SW480 (cell line): ENCODE results near the gene DRAM1.

Experiments used
- DNase-seq: peaks from one replicate; pipeline ENCODE4 v3.0.0-alpha.2; 2016; ENCODE audit warnings: low spot score

Gene DRAM1

DNA sequence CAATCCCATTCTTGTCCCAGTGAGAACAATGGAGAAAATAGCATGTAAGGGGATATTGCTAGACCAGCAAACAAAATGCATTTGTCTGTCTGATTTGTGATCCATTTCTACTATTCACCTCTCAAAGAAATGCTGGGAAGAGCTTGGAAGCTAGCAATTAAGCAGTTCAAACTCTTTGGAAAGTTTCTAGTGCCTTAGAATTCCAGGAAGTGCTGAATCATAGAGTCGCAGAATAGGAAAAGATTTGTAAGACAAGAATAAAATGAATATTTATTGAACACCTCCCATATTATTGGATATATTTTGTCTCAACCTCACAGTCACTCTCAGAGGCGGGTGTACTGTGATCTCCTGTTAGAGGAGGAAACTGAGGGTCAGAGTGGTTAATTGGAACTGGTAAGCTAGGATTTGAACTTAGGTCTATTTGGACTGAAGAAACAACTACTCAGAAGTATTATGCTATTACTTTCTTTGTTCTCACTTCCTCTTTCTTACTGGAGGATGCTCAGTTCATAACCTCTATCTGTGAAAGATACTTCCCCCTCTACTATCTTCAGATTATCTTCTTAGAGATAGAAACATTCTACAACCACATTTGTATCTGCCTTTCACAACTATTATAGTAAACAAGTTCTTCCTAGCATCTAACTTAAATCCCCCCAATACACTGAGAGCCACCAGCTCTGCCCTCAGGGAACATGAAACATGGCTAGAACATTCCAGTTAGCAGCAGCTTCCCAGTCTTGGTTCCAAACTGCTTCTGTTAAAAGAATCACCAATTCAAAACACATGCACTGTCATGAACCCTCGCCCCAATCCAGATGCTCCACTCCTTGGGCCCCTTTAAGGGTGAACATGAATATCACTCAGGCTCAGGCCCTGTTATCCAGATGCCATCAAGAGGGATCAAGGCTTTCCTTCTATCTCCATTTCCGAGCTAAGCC is 64.2 kb downstream of the DRAM1 start:
- no peak for DNase-seq

DNA sequence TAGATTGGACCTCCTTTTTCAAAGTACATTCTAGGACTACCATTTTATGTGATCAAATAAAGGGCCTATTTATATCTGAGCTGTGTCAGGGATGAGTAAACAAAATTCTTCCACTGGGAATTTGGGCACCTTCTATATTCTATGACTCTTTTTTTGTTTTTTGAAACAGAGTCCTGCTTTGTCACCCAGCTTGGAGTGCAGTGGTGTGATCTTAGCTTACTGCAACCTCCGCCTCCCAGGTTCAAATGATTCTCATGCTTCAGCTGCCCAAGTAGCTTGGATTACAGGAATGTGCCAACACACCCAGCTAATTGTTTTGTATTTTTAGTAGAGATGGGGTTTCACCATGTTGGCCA is 64.8 kb downstream of the DRAM1 start:
- DNase-seq = no peak

DNA sequence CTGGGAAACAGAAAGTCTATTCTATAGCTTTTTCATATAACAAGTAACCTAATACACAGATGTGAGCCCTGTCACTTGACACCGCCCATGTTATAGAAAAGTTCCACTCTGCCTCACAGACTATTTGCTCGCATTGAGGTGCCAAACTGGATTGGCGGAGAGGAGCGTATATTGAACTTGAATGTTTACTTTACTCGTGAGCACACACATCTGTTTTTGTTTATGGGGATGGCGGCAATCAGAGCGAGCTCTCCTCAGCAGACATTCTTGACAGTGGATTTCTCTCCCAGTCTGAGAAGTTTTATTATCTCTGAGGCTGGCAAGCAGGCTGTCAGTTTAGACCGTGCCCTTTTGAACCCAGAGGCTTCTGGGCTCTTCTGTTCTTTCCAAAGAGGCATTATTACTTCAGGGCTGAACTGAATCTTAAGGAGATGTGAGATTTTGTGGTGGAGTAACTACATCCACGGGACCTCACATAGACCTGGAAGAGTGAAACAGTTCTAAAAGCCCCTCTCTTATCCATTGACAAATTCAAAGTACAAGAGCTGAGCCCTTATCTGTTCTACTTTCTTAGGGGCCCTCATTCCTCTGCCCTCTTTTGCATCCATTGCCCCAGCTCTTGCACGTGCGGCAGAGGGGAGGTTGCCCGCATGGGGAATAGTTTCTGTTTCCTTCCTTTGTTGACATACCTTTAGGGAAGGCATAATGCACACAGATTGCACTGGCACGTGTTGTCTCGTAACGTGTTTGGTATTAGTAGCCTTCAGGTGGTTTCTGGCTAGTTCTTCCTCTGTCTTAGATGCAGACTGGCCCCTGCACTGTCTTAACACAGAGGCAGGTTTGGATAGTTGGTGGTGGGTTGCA is 68.2 kb downstream of the DRAM1 start:
- no peak for DNase-seq

GRCh38 chr12:101946233-101946611 is 68.8 kb downstream of the DRAM1 start:
- DNase-seq = no peak

DNA sequence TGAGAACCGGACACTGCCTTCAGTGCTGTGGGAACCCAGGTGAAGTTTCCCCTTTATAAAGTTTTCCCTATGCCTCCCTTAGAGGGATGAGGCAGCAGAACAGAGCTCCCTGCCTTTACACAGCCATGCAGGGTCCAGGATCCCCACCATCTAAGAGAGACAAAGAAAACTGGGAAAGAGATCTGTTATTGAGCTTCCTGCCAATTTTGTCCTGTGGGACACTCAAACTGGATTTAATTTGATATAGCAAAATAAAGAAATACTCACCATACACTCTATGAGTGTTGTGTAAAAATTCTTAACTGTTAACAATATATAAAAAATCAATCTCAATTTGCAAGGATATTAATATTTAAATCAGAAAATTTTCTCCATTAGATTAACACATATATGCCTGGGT is 69.9 kb downstream of the DRAM1 start:
- DNase-seq = no peak

GRCh38 chr12:101948365-101948764 is 71.0 kb downstream of the DRAM1 start:
- no peak for DNase-seq

DNA sequence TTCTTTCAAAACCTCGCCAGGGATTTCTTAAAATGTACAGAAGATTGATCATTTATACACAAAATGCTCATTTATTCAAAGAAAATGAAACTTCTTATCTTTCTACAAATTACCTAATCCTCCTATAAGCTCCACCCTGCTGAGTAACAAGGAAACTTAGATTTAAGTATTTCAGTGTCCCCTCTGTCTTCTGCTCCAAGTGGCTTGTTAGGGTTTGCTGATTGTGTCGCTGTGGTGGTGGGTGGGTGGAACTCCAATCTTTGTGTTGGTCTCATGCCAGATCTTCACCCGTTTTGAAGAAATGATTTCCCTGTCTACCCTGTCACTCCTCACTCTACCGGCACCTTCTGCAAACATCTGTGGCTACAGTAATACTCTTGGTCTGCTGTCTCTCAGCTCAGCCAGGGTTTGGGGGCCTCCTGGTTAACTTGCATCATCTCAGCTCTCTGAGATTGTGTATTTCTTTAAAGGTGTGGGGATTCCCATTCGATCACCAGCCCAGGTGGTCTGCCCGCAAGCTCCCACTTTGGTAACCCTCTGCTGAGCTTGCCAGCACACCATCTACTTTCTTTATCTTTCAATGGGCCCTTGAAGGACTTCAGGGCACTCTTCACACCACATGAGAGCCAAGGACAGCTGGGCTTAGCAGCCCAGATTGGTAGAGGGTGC is 73.8 kb downstream of the DRAM1 start:
- DNase-seq = no peak

GRCh38 chr12:101954113-101954512 is 76.7 kb downstream of the DRAM1 start:
- DNase-seq = no peak

GRCh38 chr12:101954676-101955075 is 77.3 kb downstream of the DRAM1 start:
- DNase-seq = no peak

DNA sequence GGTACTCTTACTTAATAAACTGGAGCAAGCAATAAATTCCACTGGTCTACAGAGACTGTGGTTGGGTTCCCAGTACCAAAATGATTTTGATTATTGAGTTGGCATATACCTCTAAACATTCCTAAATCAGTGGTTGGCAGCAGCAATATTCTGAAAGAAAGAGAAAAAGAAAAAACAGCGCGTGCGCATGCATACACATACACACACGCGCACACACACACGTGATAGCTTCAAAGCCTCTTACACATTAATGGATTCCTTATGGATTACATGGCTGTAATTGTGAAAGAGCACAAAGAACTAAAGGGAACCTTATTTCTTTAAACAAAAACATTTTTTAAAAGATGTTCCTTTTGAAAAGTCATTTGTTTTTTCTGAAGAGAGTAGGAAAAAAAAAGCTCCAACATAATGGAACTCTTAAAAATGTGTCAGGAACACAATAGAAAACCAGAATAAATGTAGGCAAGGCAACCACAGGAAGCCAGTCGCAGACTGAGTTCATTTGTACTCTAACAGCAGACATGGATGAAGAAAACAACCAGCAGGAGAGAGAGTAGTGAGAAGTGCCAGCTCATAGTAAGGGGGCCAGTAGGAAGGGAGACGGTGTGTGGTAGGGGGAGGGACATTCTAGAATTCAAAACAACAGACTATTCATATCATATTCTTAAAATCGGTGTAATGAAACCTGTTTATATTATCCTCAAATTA is 80.0 kb downstream of the DRAM1 start:
- no peak for DNase-seq

DNA sequence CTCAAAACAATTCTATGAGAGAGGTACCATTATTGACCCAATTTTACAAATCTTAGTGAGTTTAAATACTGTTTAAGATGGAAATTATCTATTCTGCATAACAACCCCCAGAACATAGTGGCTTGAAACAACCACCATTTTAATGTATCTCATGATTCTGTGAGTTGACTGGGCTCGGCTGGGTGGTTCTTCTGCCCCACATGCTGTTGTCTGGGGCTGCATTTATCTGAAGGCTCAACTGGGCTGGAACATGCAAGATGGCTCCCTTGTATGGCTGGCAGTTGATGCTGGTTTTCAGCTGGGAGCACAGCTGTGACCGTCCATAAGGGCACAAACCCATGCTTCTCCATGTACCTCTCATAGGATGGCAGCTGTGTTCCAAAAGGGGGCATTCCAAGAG is 82.2 kb downstream of the DRAM1 start:
- no peak for DNase-seq

DNA sequence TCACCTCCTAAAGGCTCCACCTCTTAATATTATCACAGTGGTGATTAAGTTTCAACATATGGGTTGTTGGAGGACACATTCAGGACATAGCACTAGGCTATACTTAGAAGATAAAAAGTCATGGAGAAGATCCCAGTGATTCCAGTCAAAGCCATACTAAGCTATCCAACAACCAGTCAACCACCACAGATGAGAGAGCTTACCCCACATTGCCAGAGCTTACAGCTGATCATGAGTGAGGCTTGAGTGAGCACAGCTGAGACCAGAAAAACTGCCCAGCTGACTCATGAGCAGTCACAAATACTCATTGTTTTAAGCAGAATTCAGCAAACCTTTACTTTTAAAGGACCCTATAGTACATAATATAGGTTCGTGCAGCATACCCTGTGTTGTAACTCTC is 85.1 kb downstream of the DRAM1 start:
- no peak for DNase-seq

GRCh38 chr12:101963697-101964096 is 86.3 kb downstream of the DRAM1 start:
- no peak for DNase-seq

DNA sequence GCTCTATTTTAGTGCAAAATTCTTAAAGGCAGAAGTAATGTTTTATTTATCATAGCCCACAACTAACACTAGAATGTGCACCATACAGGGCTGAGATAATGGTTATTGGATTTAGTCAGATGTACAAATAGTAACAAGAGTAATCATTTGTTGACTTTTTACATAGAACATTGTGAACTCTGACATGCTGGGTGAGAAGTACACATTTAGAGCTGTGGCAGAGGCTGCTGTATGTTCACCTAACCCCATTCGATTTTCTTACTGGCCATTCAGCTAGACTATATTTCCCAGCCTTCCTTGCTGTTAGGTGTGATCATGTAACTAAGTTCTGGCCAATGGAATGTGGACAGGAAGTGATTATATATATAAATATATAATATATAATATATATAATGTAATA is 89.1 kb downstream of the DRAM1 start:
- DNase-seq = no peak

DNA sequence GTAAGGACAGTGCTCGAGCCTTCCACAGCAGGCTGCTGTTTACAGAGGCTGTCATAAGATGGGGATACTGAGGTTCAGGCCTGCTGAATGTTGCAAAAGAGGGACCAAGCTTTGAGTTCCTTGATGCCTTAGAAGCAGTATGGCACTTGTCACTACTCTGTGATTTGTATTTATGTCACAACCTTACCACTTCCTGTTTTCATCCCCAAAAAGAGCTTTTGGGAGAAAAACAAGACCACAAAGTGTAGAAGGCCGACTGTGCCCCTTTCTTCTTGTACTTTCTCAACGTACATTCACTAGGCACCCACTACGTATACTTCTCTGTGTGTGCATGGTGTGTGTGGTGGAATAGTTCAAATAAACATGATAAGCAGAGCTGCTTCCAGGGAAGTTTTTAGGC is 90.1 kb downstream of the DRAM1 start:
- no peak for DNase-seq

DNA sequence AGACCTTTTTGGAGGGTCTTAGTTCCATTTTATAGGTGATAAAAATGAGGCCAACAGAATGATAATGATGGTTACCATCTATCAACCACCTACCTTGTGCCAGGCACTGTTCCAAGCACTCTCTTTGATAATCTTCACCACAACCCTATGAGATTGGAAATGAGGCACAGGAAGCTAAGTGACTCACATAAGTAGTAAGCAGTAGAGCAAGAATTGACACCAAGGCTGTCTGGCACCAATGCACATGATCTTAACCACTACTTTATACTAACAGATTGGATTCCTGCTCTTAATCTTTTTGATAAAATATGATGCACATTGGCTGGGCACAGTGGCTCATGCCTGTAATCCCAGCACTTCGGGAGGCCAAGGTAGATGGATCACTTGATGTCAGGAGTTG is 91.4 kb downstream of the DRAM1 start:
- no peak for DNase-seq
